Measurements from ENCODE around the gene KREMEN2. TPM values are rescaled to one million over a fixed set of nuclear protein-coding genes. Genes with fewer than 3 reads are reported as not detected.

The KREMEN2 gene
- total and polyA plus RNA-seq, 2 donors (not counting 3 experiments of a cell fraction or from before 2014, with no cell fraction given) = not detected

DNA sequence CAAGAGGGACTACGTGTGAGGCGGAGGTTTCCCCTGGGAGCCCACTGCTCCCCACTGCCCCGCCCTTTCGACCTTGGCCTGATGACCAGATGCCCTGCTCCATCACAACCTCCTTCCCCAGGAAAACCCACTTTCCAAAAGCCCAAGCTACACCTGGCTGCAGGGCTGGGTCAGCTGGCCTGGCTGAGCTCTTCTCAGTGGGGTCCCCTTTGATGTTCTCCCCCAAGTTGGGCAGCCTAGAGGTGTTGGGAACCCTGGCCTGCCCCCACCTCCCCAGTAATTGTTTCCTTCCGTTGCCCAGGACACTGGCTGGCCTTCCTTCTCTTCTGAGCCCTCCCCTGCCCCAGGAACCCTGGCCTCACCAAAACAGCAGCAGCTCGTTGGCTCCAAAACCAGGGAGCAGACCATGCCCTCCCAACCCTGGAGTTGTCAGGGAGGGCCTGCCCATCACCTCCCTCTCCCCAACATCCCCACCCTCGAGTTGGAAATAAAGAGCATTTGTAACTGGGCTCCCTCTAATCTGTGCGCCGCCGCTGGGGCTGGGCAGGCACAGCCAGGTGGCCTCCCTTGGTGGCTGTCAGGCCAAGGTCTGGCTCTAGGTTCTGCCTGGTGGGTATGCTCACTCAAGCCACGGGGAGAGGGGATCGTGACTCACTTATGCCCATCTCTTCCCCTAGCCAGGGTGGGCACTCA lies 50.1 kb downstream of the KREMEN2 start:
- POLR2A ChIA-PET = no interaction called here
- Histone ChIP-seq H2AFZ (ENCODE audit: low read depth, low read length) (no peak overlapping the region), H3K36me3 (ENCODE audit: control insufficient read depth in 2 of 2, extremely low read depth in 1 of 2, insufficient read depth in 2 of 2, low read length in 2 of 2) (no peaks in the 10 kb centered on the region), H3K4me1 (ENCODE audit: control insufficient read depth, extremely low read depth, insufficient read depth, low read length) (no peaks in the 10 kb centered on the region), H3K4me2 (ENCODE audit: insufficient read depth, low read length) (no peak overlapping the region), H3K4me3 (replicated peaks in 1 of 3; ENCODE audit: insufficient read depth in 1 of 3, low read depth in 1 of 3, low read length in 3 of 3) (no peak overlapping the region), H3K27ac (ENCODE audit: insufficient read depth, low read depth, low read length) (no peak overlapping the region), H3K27me3 (ENCODE audit: control insufficient read depth in 2 of 2, insufficient read depth in 2 of 2, low read length in 2 of 2) (peaks cover 21 to 22% of the 10 kb centered on the region in 2 experiments), H3K9me1 (replicated peaks; ENCODE audit: control insufficient read depth, extremely low read depth, insufficient read depth, low read length) (no peaks in the 10 kb centered on the region), H3K9me3 (replicated peaks; ENCODE audit: control insufficient read depth, insufficient read depth, low read length) (no peaks in the 10 kb centered on the region), H3K79me2 (ENCODE audit: control insufficient read depth, insufficient read depth, low read length) (no peaks in the 10 kb centered on the region), H3K9ac (replicated peaks; ENCODE audit: extremely low read depth, insufficient read depth, low read length) (no peak overlapping the region), H4K20me1 (replicated peaks; ENCODE audit: control insufficient read depth, extremely low read depth, insufficient read depth, low read length) (no peaks in the 10 kb centered on the region)
- CTCF ChIA-PET = interaction anchor here (1.3 kb wide), 1 partner anchor 18 kb away, joined by 7 read pairs; no protein-coding TSS in a partner anchor
- no TSS peak for BruUV-seq (replicated peaks)
- TF ChIP-seq MYC (IDR thresholded peaks at IDR 0.05; ENCODE audit: low read depth, low read length) (no peak), EZH2 (IDR thresholded peaks at IDR 0.05; ENCODE audit: borderline replicate concordance, low read depth, low read length, severe bottlenecking) (no peak), FOS (IDR thresholded peaks at IDR 0.05; ENCODE audit: borderline replicate concordance, insufficient read depth, low read length) (no peak), POLR2A (IDR thresholded peaks at IDR 0.05; ENCODE audit: low read depth, low read length) (no peak), JUN (IDR thresholded peaks at IDR 0.05; ENCODE audit: borderline replicate concordance, insufficient read depth, insufficient read length, low read depth) (no peak), POLR2AphosphoS5 (IDR thresholded peaks at IDR 0.05; ENCODE audit: insufficient read depth, low read depth, low read length) (no peak), GATA2 (IDR thresholded peaks at IDR 0.05; ENCODE audit: insufficient read depth, insufficient read length, low read depth, low read length) (no peak)
- TF ChIP-seq, protein P1, sequence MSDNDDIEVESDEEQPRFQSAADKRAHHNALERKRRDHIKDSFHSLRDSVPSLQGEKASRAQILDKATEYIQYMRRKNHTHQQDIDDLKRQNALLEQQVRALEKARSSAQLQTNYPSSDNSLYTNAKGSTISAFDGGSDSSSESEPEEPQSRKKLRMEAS (IDR thresholded peaks at IDR 0.05; ENCODE audit: insufficient read depth, insufficient read length) = no peak
- TF ChIP-seq, protein P2, sequence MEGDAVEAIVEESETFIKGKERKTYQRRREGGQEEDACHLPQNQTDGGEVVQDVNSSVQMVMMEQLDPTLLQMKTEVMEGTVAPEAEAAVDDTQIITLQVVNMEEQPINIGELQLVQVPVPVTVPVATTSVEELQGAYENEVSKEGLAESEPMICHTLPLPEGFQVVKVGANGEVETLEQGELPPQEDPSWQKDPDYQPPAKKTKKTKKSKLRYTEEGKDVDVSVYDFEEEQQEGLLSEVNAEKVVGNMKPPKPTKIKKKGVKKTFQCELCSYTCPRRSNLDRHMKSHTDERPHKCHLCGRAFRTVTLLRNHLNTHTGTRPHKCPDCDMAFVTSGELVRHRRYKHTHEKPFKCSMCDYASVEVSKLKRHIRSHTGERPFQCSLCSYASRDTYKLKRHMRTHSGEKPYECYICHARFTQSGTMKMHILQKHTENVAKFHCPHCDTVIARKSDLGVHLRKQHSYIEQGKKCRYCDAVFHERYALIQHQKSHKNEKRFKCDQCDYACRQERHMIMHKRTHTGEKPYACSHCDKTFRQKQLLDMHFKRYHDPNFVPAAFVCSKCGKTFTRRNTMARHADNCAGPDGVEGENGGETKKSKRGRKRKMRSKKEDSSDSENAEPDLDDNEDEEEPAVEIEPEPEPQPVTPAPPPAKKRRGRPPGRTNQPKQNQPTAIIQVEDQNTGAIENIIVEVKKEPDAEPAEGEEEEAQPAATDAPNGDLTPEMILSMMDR (IDR thresholded peaks at IDR 0.05; ENCODE audit: extremely low read depth in 1 of 2, insufficient read depth in 1 of 2, low read depth in 1 of 2, low read length in 2 of 2) = no peak
- dilution Hi-C loops (cut with MboI; ENCODE audit: extremely low pct_ligation_motif_present, low sequenced_read_pairs) (no loop called here), intact Hi-C loops (cut with micrococcal nuclease) (no loop called here)
- FAIRE-seq = no peak
- no peak for DNase-seq (ENCODE audit: low read depth, low spot score)

All from endothelial cell of umbilical vein (primary cell).